NCI-H345 (cell line): ENCODE results near the gene C16orf95.
"Not testable (repeated sequence)": the region's sequence is repeated elsewhere in the genome, so short reads cannot be mapped to it uniquely, and the experiment has no call there.

Source experiments
- DNase-seq: peaks from one replicate; lab custom pipeline; 2025; lab: John Stamatoyannopoulos, UW

C16orf95 gene

DNA sequence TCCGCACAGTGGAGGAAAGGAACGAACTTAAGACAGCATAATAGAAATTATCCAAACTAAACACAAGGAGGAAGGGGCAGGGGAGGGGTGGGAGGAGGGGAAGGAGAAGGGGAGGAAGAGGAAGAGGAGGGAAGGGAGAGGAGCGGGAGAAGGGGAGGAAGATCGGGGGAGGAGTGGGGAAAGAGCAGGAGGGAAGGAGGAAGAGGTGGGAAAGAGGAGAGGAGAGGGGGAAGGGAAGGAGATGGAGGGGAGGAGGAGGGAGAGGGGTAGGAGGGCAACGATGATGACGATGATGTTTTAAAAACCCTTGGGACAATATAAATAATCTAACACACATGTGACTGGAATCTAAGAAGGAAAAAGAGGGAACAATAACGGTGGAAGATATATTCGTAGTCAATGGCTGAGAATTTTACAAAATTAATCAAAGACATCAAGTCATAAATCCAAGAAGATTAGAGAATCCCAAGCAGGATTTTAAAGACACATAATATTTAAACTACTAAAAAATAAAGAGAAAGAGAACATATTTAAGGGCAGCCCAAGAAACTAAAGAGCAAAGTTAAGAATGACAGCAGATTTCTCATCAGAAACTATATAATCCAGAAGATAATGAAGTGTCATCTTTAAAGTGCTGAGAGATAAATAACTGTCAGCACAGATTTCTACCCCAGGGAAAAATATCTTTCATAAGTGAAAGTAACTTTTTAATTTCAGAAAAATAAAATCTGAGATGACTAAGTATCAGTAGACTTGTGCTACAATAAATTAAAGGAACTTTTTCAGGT lies 30.2 kb downstream of the C16orf95 start:
- DNase-seq, result no peak

DNA sequence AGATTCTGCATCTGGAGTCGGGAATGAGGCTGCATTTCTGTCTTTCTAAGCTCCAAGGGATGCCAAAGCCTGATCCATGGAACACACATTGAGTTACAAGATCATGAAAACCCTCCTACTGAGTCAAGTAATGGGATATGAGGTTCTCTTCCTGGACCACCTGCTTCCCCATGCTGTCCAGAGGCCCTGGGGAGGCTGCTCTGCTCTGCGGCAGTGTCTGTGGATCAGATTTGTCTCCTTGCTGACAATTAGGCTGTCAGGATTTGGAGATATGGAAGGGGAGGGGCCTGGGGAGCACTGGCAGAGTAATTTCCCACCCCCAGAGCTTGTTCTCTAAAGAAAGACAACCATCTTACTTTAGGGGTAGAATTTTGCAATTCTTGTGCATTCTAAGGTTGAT lies 33.0 kb downstream of the C16orf95 start:
- no peak for DNase-seq

DNA sequence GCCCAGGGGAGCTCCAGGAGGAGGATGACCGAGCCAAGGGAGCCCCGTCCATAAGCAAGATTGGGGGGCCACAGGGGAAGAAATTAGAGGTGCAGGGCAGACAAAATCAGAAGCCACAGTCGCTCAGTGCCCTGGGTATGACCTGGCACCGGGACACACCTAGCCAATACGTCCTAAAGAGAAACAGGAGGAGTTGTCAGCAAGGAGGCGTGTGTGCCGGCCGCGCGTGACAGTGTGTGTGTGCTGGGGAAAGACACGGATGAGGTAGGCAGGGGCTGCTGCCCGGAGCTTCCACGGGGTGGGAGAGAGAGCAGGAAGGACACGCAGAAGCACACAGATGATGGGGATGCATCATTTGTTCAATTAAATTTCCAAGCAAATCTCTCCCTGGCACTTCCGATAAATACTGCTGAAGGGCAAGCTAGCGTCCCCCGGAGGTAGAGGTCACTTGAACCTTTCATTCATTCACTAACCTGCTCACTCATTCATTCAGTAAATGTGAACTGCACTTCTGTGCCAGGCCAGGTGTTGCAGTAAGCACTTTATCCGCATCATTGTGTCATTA lies 38.0 kb downstream of the C16orf95 start:
- no peak for DNase-seq

GRCh38 chr16:87278191-87279093 lies 38.8 kb downstream of the C16orf95 start:
- DNase-seq, result peak; percentile 21

DNA sequence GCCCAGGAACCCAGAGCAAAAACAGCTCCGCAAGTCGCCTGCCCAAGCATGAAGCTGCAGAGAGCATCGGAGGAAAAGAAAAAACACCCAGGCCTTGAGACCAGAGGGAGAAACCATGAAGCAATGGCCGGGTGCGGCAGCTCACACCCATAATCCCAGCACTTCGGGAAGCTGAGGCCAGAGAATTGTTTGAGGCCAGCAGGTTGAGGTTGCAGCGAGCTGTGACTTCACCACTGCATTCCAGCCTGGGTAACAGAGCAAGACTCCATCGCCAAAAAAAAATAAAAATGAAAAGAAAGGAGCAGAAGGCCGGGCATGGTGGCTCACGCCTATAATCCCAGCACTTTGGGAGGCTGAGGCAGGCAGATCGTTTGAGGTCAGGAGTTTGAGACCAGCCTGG lies 40.3 kb downstream of the C16orf95 start:
- no peak for DNase-seq

- no peak for DNase-seq
Observed at GRCh38 chr16:87276091-87276701, 41.0 kb downstream of the C16orf95 start.

DNA sequence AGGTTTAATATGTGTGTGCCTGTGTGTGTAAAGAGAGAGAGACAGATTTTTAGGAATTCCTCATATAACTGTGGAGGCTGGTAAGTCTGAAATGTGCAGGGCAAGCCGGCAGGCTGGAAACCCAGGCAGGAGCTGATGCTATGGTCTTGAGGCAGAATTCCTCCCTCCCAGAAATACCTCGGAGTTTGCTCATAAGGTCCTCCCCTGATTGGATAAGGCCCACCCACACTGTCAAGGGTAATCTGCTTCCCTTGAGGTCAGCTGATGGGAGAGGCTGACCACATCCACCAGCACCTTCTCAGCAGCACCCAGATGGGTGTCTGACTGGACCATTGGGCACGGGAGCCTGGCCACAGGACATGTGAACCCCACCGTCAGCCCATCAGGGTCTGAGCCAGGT lies 42.4 kb downstream of the C16orf95 start:
- DNase-seq, result no peak

GRCh38 chr16:87273471-87274030 lies 43.6 kb downstream of the C16orf95 start:
- no peak for DNase-seq

- no peak for DNase-seq
Observed at GRCh38 chr16:87271256-87271655, 45.9 kb downstream of the C16orf95 start.

DNA sequence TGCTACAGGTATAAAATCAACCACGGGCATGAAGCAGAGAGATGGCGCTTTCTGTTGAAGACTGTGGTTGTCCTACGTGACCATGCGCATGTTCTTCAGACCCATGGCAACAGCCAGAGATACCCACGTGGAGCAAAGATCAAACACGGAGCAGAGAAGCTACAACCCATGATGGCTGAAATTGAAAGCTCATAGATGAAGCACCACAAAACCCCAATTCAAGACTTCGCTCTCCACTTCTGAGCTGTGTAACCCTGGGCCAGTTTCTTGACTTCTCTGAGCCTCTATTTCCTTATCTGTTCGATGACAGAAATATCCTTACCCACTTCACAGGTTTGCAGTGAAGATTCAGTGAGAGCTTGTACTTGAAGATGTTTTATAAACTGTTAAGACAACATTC lies 49.6 kb downstream of the C16orf95 start:
- DNase-seq, result no peak

DNA sequence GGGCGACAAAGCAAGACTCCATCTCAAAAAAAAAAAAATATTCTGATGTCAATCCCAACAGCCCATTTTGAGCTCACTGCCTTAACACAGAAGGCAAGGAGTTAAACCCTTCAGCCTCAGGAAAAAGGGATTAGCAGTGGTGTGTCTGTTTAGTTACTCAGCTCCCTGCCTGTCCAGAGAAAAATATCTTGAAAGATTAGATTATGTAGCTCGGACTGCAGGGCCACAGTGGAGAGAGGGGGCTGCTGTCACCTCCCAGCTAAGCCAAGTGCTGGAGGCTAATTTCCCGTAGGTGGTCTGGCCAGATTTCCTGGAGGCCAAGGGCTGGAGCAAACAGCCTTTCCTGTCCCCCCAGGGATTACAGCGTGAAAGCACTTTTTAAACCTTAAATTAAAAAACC lies 50.3 kb downstream of the C16orf95 start:
- DNase-seq, result no peak

GRCh38 chr16:87265261-87265660 lies 51.9 kb downstream of the C16orf95 start:
- DNase-seq, result no peak

DNA sequence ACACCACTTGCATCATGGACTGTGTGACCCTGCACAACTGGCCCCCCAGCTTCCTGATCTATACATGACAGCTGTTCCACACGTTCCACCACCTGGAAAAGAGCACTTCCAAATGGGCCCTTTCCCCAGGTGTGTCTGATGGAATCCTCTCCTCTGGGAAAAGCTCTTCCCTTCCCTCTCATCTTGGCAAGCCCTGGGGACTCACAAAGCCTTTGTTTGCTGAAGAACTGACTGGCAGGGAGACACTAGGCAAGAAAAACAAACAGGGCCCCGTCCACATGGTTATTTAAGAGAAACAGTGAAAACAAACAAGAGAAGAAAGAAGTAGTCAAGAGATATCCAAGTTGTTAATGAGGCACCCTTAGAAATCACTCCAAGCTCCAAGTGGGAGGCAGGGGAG lies 52.6 kb downstream of the C16orf95 start:
- DNase-seq, result no peak

DNA sequence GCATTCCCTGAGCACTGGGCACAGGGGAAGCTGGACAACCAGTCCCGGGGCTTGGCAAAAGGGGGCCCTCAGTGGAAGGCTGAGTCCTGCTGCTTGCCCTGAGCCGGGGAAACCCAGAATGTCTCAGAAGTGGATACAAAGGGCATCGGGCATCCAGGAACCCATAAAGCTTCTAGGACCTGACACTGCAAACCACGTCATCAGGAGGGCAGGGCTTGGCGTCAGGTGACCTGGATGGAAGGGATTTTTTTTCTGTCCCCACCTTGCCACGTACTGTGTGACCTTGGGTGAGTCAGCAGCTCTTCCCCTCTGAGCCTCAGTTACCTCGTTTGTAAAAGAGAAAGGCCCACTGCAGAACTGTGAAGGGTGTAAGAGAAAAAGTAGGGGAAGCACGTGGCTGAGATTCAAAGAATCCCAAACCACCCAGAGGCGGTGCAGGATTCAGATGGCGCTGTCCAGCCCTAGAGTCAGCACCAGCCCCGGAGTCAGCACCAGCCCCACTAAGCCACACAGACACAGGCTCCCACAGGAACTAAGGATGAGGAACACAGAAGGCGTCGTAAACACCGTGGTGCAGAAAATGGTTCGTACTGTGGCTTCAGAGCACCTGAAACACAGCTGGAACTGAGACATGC lies 53.7 kb downstream of the C16orf95 start:
- no peak for DNase-seq

DNA sequence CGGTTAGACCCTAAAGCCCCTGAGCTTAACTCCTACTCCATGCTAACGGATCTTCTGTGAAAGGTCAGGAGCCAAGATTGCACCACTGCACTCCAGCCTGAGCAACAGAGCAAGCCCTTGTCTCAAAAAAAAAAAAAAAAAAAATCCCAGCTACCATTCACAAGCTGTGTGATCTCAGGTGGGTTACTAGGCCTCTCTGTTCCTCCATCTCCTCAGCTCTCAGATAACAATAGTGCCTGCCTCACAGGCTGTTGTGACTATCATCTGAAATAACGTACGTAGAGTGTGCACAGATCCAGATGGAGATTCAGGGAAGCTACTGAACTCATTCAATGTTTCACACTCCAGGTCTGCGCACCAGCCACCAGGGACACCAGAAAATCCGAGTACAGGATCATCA lies 57.8 kb downstream of the C16orf95 start:
- DNase-seq, result no peak

DNA sequence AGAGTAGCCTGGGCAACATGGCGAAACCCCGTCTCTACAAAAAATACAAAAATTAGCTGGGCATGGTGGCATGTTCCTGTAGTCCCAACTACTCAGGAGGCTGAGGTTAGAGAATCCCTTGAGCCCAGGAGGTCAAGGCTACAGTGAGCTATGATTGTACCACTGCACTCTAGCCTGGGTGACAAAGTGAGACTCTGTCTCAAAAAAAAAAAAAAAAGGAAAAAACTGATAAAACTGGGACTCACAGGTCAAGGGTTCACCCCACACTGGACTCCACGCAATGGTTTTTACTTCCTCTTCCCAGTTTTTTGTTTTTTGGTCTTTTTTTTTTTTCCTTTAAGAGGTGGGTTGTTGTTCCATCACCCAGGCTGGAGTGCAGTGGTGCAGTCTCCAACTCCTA lies 58.5 kb downstream of the C16orf95 start:
- DNase-seq, result not testable (repeated sequence)

DNA sequence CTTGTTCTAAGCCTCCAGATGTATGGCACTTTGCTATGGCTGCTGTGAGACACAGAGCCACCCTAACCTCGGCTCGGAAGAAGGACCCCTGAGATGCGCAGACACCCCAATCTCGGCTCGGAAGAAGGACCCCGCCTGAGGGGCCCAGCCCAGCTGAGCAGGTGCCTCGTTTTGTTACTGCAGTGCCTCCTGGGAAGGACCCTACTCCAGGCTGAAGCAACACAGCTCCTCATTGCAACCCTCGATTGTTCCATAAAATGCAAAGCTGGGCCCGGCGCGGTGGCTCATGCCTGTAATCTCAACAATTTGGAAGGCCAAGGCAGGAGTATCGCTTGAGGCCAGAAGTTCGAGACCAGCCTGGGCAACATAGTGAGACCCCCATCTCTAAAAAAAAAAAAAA lies 61.3 kb downstream of the C16orf95 start:
- DNase-seq, result no peak

GRCh38 chr16:87254734-87255133 lies 62.5 kb downstream of the C16orf95 start:
- DNase-seq, result no peak

GRCh38 chr16:87254296-87254695 lies 62.9 kb downstream of the C16orf95 start:
- DNase-seq, result no peak

- DNase-seq, result no peak
Observed at GRCh38 chr16:87253536-87253935, 63.7 kb downstream of the C16orf95 start.
